HepG2 (cell line): ENCODE measurements around the gene LDLRAD3. TPM values are rescaled to one million over a fixed set of nuclear protein-coding genes. Genes with fewer than 3 reads are reported as not detected.

Experiments
- ATAC-seq: fragments of 200-7000 bp; cut with Tn5 transposase; 3 replicates; pipeline ENCODE4 v1.9.1; 2020; ENCODE audit warnings: mild to moderate bottlenecking, moderate library complexity
- BruUV-seq: library from RNA; stranded (reverse); fragments of 400-500 nt; replicated peaks from 2 replicates; lab custom pipeline; 2021; lab: Mats Ljungman, UMichigan
- CTCF ChIA-PET: fragments of 300-600 bp; formaldehyde crosslinking; extraction: SDS; loops from one replicate; lab custom pipeline; 2021; ENCODE audit warnings: low total read pairs, inconsistent platforms, low intra/inter-chr PET ratio; lab: Yijun Ruan, JAX
- POLR2A ChIA-PET: fragments of 350-600 bp; sonication (Branson Sonifier 250); formaldehyde crosslinking; loops from one replicate; lab custom pipeline; 2020; ENCODE audit warnings: antibody characterized with exemption, inconsistent platforms; lab: Yijun Ruan, JAX
- DNase-seq: peaks from one replicate; pipeline ENCODE4 v3.0.0-alpha.2; 2015; ENCODE audit warnings: low spot score
- FAIRE-seq: peaks from 3 replicates; lab custom pipeline; 2011; peaks lifted over from hg19 to GRCh38; lab: Jason Lieb, UNC
- H2AFZ ChIP-seq: one replicate; pipeline ENCODE4 v1.6.1; 2011; ENCODE audit warnings: low read length, inconsistent platforms
- H3K27ac ChIP-seq: fragments of 300-600 bp; 3 replicates; pipeline ENCODE4 v1.8.0; 2011; ENCODE audit warnings: mixed run types, mild to moderate bottlenecking, mixed read lengths, low read length, inconsistent platforms; ENCODE audit not compliant: insufficient read depth; ENCODE audit errors: extremely low read length
- H3K27me3 ChIP-seq, 2 experiments: fragments of 200-600 bp in 1 of 2; 2 replicates in 1 of 2; 3 replicates in 1 of 2; pipeline versions ENCODE4 v1.6.0 to v1.8.0; 2011; ENCODE audit warnings: low read length in 2 of 2, mild to moderate bottlenecking in 2 of 2, moderate library complexity in 2 of 2, inconsistent platforms in 1 of 2; ENCODE audit not compliant: insufficient read depth in 2 of 2, control insufficient read depth in 1 of 2
- H3K36me3 ChIP-seq, 2 experiments: fragments of 200-600 bp in 1 of 2; replicated peaks in 1 of 2; 2 replicates in 1 of 2; 3 replicates in 1 of 2; pipeline versions ENCODE4 v1.5.1 to v1.8.0; 2011; ENCODE audit warnings: low read length in 2 of 2, inconsistent platforms in 1 of 2; ENCODE audit not compliant: insufficient read depth in 2 of 2, control insufficient read depth in 1 of 2
- H3K4me1 ChIP-seq: 2 replicates; pipeline ENCODE4 v1.5.1; 2012; ENCODE audit warnings: low read length, inconsistent platforms; ENCODE audit not compliant: insufficient read depth
- H3K4me2 ChIP-seq: 2 replicates; pipeline ENCODE4 v1.6.0; 2011; ENCODE audit warnings: low read depth, low read length, inconsistent platforms
- H3K4me3 ChIP-seq, 3 experiments: fragments of 200-600 bp in 1 of 3; sonication (generic), shearing (Covaris generic) in 1 of 3; replicated peaks in 1 of 3; 2 replicates each; pipeline ENCODE4 v1.5.1; 2011 to 2016; ENCODE audit warnings: low read length in 3 of 3, inconsistent platforms in 2 of 3, low read depth in 2 of 3, mild to moderate bottlenecking in 2 of 3, control low read depth in 1 of 3, mixed read lengths in 1 of 3; ENCODE audit not compliant: insufficient read depth in 1 of 3
- H3K79me2 ChIP-seq: one replicate; pipeline ENCODE4 v1.6.1; 2011; ENCODE audit warnings: low read length, inconsistent platforms; ENCODE audit not compliant: insufficient read depth
- H3K9ac ChIP-seq: 2 replicates; pipeline ENCODE4 v1.6.0; 2011; ENCODE audit warnings: mild to moderate bottlenecking, low read depth, low read length, inconsistent platforms; ENCODE audit not compliant: insufficient read depth
- H3K9me3 ChIP-seq: 2 replicates; pipeline ENCODE4 v1.5.1; 2012; ENCODE audit warnings: mild to moderate bottlenecking, low read length
- H4K20me1 ChIP-seq: 2 replicates; pipeline ENCODE4 v1.6.0; 2011; ENCODE audit warnings: inconsistent platforms, mild to moderate bottlenecking, low read length, moderate library complexity; ENCODE audit not compliant: insufficient read depth
- ESRRA ChIP-seq: sonication (generic); formaldehyde crosslinking; IDR thresholded peaks from 2 replicates; pipeline ENCODE4 v1.5.1; 2020; ENCODE audit warnings: mild to moderate bottlenecking, low read depth, missing genetic modification reagents
- FOXK2 ChIP-seq: fragments of 450-650 bp; IDR thresholded peaks from 2 replicates; pipeline ENCODE4 v1.6.1; 2016
- NCOA1 ChIP-seq: sonication (generic); formaldehyde crosslinking; IDR thresholded peaks from 2 replicates; pipeline ENCODE4 v1.9.0; 2021; ENCODE audit warnings: missing genetic modification reagents
- WGBS: methylation state at CpG from one replicate; pipeline ENCODE4 v1.1.6; 2017; ENCODE audit warnings: low lambda C conversion rate; 5-methylcytosine and 5-hydroxymethylcytosine counted together
- in situ Hi-C: cut with HindIII; loops from 2 replicates; pipeline ENCODE4 v1.10.0; 2017; ENCODE audit warnings: low pct_unique_long_range_greater_than_20kb; ENCODE audit not compliant: extremely low pct_ligation_motif_present
- intact Hi-C: fragments of 100-400 bp; cut with micrococcal nuclease; formaldehyde crosslinking; loops from one replicate; pipeline ENCODE4 v1.10.0; 2022; ENCODE audit not compliant: unreplicated experiment
- polyA plus RNA-seq, 8 experiments: library from polyadenylated mRNA; depleted of rRNA in 3 of 8; stranded (reverse) in 7 of 8; unstranded in 1 of 8; fragments of >200 nt; fragmentation: Illumina TruSeq in 4 of 8; extraction: Trizol in 4 of 8; gene quantifications; 2 replicates each; pipeline versions ENCODE4 v1.2.1 to v1.2.3, GENCODE V29; 2011 to 2016; ENCODE audit warnings: low read depth in 4 of 8, missing spikeins in 1 of 8, mixed read lengths in 1 of 8; ENCODE audit not compliant: insufficient read depth in 1 of 8
- total RNA-seq, 5 experiments: library from RNA; depleted of rRNA; stranded (reverse); fragments of >200 nt; fragmentation: Illumina TruSeq; extraction: Trizol; gene quantifications; 2 replicates each; pipeline ENCODE4 v1.2.3, GENCODE V29; 2016; ENCODE audit warnings: low read depth in 1 of 5
- TF ChIP-seq, protein P1 (sequence below): sonication (generic); formaldehyde crosslinking; IDR thresholded peaks from 2 replicates; pipeline ENCODE4 v1.5.0; 2020; ENCODE audit warnings: mild to moderate bottlenecking, missing genetic modification reagents, borderline replicate concordance

LDLRAD3 gene
- total and polyA plus RNA-seq, 2 of the 13 experiments (the other 11 are each of a cell fraction or from before 2014, with no cell fraction given) = 0.50 to 0.60 TPM

DNA sequence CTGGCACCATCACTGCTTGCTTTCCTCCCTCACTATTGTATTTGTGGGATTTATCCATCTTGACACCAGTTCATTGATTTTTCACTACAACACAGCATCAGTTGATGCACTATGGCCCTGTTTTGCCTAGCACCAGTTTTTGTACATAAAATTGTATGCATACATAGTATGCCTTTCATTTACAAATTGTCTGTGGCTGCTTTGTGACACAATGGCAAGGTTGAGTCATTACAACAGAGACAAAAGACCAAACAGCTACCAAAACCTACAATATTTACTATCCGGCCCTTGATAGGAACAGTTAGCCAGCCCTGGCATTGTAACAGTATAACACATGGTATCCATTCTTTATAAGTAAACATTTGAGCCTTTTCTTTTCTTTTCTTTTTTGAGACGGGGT lies 150.3 kb downstream of the LDLRAD3 start (continued):
- TF ChIP-seq, protein P1, sequence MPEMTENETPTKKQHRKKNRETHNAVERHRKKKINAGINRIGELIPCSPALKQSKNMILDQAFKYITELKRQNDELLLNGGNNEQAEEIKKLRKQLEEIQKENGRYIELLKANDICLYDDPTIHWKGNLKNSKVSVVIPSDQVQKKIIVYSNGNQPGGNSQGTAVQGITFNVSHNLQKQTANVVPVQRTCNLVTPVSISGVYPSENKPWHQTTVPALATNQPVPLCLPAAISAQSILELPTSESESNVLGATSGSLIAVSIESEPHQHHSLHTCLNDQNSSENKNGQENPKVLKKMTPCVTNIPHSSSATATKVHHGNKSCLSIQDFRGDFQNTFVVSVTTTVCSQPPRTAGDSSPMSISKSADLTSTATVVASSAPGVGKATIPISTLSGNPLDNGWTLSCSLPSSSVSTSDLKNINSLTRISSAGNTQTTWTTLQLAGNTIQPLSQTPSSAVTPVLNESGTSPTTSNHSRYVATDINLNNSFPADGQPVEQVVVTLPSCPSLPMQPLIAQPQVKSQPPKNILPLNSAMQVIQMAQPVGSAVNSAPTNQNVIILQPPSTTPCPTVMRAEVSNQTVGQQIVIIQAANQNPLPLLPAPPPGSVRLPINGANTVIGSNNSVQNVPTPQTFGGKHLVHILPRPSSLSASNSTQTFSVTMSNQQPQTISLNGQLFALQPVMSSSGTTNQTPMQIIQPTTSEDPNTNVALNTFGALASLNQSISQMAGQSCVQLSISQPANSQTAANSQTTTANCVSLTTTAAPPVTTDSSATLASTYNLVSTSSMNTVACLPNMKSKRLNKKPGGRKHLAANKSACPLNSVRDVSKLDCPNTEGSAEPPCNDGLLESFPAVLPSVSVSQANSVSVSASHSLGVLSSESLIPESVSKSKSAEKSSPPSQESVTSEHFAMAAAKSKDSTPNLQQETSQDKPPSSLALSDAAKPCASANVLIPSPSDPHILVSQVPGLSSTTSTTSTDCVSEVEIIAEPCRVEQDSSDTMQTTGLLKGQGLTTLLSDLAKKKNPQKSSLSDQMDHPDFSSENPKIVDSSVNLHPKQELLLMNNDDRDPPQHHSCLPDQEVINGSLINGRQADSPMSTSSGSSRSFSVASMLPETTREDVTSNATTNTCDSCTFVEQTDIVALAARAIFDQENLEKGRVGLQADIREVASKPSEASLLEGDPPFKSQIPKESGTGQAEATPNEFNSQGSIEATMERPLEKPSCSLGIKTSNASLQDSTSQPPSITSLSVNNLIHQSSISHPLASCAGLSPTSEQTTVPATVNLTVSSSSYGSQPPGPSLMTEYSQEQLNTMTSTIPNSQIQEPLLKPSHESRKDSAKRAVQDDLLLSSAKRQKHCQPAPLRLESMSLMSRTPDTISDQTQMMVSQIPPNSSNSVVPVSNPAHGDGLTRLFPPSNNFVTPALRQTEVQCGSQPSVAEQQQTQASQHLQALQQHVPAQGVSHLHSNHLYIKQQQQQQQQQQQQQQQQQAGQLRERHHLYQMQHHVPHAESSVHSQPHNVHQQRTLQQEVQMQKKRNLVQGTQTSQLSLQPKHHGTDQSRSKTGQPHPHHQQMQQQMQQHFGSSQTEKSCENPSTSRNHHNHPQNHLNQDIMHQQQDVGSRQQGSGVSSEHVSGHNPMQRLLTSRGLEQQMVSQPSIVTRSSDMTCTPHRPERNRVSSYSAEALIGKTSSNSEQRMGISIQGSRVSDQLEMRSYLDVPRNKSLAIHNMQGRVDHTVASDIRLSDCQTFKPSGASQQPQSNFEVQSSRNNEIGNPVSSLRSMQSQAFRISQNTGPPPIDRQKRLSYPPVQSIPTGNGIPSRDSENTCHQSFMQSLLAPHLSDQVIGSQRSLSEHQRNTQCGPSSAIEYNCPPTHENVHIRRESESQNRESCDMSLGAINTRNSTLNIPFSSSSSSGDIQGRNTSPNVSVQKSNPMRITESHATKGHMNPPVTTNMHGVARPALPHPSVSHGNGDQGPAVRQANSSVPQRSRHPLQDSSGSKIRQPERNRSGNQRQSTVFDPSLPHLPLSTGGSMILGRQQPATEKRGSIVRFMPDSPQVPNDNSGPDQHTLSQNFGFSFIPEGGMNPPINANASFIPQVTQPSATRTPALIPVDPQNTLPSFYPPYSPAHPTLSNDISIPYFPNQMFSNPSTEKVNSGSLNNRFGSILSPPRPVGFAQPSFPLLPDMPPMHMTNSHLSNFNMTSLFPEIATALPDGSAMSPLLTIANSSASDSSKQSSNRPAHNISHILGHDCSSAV (CRISPR knock-in tag) = no peak
- no peak for TF ChIP-seq ESRRA (CRISPR knock-in tag)
- no peak for TF ChIP-seq FOXK2

GRCh38 chr11:36095716-36096115 lies 151.9 kb downstream of the LDLRAD3 start:
- intact Hi-C loops (no loop called here), in situ Hi-C loops (no loop called here)
- no peak overlapping the region for H3K4me3 ChIP-seq
- no peaks in the 10 kb centered on the region for H3K36me3 ChIP-seq
- TF ChIP-seq NCOA1 (CRISPR knock-in tag) = no peak
- H3K9ac ChIP-seq = no peak overlapping the region
- H3K27me3 ChIP-seq = peaks cover 0 to 4% of the 10 kb centered on the region in 2 experiments; a peak in 2 of 5 replicates
- no TSS peak for BruUV-seq
- ATAC-seq (no peak), DNase-seq (no peak), FAIRE-seq (no peak)
- H2AFZ ChIP-seq = no peak overlapping the region
- peaks cover 4% of the 10 kb centered on the region; the same call in 1 of the 2 replicates for H3K9me3 ChIP-seq
- POLR2A ChIA-PET = no interaction called here
- H4K20me1 ChIP-seq = no peaks in the 10 kb centered on the region
- peaks cover 1% of the 10 kb centered on the region; the same call in 1 of the 2 replicates for H3K4me1 ChIP-seq
- no peaks in the 10 kb centered on the region for H3K79me2 ChIP-seq
- H3K27ac ChIP-seq = no peak overlapping the region
- H3K4me2 ChIP-seq = no peak overlapping the region
- CTCF ChIA-PET = no interaction called here
- WGBS = 7% methylated on average over 8 of the region's 8 CpGs
